Activated T-cell treated with anti-CD3 and anti-CD28 coated beads for 24 hours (primary cell): Measurements from ENCODE around the gene SORCS2.

Experiments
- DNase-seq: peaks from one replicate; pipeline ENCODE4 v3.0.0-alpha.2; 2020; ENCODE audit warnings: low read depth

Gene SORCS2

GRCh38 chr4:7224001-7224400 lies 31.7 kb downstream of the SORCS2 start:
- no peak for DNase-seq

DNA sequence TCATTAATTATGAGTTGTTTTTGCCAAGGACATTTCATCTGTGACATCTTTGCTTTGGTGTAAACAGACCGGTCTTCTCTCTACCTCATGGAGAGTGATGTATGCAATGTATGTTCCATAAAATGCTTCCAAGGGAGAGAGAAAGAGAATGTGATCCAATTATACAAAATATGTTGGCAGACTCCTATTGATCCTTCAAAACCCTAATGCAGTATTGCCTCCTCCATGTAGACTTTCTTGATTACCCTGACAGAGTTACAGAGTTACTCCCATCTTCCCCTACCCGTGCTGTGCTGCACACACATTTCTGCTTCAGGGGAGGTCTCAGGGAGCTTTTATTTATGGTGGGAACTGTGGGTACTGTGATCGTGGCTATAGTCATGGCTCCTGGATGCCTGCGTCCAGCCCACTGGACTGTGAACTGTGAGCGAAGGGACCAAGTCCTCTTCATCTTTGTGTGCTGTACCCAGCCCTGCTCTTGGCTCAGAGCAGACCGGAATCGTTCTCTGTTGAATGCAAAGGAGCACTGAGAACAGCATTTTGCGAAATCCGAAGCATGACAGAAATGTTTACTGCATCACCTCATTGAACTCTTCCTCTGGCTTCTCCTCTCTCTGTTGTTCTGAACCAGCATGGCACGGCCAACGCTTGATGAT lies 32.7 kb downstream of the SORCS2 start:
- no peak for DNase-seq

- no peak for DNase-seq
These were observed 34.1 kb downstream of the SORCS2 start for GRCh38 chr4:7226439-7226838.

- DNase-seq, result no peak
These were observed 34.7 kb downstream of the SORCS2 start for GRCh38 chr4:7227008-7227407.

DNA sequence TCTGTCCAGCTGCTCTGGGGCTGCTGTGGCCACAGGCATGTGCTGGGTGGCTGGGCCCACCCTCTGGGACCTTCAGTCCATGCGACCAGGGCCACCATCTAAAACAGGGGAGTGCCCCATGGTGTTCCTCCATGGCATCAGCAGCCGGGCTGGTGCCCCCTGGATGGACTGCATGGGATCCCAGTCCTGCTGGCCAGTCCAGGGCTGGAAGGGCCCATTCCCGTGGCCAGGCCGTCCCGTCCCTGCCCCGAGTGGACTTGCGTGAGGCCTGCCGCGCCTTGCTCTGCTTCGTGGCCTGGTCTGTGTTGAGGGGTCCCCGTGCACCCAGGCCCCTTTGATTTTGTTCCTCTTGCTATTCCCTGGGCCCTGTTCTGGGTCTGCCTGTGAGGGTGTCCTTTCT lies 36.4 kb downstream of the SORCS2 start:
- DNase-seq, result no peak

- no peak for DNase-seq
These were observed 39.8 kb downstream of the SORCS2 start for GRCh38 chr4:7232061-7232650.

DNA sequence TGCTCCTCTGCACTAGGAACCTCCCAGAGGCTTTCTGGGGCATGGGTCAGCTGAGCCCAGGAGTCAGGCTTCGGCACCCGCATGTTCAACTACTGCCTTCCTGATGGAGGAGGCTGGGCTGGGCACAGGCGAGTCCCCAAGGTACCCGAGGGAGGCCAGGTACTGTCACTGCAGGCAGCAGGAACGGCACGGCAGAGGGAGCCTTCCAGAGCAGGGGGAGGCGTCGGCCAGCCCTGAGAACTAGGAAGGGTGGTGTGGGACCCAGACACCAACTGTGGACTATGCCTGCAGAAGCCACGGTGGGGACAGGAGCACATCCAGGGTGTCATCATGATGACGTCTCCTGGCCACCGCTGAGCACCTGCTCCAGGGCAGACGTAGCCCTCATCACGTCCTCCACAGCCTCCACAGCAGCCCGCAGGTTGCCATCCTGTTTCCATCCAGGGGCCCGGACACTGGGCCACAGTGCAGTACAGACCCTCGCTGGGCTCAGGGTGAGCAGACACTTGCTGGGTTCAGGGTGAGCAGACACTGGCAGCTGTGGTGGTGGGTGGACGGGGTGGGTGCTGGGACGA lies 40.8 kb downstream of the SORCS2 start:
- no peak for DNase-seq

DNA sequence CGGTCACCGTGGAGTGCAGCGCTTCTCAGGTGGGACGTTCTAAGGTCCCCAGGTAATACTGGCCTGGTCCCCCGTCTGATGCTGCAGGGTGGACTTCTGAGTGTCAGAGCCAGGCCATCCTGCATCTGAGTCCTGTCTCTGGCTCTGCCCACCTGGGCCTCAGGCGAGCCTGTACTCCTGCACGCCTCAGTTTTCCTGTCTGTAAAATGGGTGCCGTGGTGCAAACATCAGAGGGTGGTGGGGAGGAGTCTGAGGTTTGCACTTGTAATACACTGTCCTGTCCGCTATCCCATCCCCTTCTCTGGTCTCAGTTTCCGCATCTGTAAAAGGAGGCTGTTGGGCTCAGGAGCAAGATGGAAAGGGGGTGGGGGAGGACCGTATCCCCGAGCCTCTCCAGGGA lies 41.3 kb downstream of the SORCS2 start:
- no peak for DNase-seq

DNA sequence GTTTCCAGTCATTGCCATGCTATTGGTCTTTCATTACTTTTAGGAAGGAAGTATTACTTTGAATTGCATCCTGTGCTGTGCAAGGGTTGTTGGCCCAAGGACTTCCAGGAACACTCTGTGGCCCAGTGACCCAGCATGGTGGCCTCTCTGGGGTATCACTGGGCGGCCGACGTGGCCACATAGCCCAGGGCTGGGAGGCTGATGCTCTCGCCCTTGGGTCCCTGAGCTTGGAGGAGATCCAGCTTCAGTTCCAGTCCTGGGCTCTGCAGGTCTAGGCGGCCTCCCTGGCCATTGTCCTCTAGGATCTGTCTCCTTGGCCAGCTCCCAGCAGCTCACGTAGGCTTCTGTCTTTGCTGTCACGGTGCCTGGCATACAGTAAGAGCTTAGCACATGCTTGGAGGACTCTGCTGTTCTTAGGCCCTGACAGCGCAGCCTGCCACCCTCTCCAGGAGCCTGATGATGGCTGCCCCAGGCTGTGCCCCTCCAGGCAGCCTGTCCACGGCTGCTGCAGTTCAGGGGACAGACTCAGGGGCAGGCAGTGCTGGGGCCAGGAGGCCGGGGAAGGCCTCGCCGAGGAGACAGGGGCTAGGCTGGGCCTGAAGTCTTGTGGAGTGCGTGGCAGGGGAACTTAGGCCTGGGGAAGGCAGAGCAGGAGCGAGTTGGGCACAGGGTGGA lies 42.2 kb downstream of the SORCS2 start:
- DNase-seq, result no peak

DNA sequence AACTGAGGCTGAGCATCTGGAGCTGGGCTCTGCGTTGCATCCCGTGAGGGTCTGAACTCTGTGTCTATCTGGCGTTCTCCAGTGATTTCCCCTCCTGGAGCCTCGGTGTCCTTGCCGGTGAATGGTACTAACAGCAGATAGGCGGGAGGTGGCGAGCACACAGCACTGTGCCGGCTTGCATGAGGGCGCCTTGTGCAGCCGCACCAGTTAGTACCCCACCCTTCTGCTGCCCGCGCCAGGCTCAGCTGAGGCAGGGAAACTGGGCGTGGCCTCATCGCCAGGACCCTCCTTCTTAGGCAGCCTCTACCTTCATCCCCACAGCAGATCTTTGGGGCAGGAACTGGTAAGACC lies 42.7 kb downstream of the SORCS2 start:
- DNase-seq, result no peak

DNA sequence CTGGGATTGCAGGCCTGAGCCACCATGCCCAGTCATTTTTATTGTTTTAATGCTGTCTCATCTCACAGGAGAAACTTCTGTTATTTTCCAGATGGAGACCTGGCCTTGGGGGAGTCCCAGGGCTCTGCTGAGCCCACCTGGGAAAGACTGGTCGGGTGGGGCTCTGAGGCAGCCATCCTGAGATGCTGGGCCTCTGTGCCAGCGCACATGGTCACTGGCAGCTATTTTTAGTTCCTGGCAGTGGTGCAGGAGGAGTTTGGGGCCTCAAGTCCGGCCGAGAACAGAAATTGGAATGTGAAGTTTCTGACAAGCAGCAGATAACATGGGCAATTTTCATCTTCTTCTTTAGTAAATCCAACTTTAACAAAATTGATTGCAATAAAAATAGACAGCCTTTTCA lies 44.5 kb downstream of the SORCS2 start:
- no peak for DNase-seq

GRCh38 chr4:7237873-7238272 lies 45.5 kb downstream of the SORCS2 start:
- DNase-seq, result no peak

DNA sequence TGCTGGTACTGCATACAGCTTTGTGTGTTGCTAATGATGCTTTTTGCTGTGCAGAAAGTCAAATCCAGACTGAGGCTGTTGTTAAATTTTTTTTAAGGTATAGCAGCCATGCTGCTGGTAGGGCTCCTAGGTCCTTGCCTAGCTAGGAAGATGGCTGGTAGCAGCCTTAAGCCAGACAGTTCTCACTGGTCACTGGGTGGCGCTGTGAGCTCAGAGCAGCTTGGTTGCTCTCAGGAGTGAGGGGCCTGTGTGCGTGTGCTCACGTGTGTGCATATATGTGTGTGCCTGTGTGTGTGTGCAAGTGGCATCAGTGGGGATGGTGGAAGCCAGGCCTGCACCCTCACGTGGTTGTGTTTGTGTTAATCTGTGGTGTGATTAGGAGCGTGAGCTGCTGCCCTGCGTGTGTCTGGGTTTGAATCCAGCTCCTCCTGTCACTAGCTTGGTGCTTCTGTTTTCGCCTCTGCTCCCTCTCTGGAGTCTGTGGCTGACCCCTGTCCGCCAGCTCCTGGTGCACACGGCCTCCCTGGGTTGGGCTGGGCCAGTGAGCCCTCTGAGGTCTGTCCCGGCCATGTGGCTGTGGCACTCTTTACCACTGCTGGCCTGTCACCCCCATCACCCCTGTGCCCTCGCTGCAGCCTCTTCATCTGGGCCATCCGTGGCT lies 46.1 kb downstream of the SORCS2 start:
- DNase-seq, result no peak

DNA sequence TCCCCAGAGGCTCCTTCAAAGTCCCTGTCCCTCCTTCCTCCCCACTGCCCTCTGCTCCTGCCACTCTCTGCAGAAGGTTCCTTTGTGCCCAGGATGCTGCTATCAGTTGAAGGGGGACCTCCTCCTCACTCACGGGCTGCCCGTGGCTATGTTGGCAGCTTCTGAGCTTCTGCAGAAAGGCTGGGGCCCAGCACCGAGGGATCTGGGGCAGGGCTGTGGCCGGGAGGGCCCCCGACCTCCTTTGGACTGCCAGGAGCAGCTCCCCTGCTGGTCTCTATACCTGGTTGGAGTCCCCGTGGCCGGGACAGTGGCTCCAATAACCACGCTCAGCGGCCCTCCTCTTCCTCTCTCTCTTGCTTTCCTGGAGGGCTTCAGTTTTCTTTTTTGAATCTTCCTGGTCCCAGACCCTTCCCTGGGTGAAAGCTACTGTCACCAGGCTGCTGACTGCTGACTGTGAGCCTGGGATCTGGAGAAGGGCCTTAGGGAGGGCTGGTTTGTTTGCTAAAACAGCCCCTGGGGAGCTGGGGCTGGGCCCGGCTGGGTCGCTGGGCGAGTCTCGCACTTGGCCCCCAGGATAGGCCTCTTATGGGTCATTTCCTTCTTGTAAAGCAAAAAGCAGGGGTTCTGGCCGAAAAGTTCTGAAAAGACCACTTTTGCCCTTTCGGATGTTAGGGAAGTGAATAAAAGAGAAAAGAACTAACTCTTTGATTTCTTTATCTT lies 46.9 kb downstream of the SORCS2 start:
- no peak for DNase-seq

DNA sequence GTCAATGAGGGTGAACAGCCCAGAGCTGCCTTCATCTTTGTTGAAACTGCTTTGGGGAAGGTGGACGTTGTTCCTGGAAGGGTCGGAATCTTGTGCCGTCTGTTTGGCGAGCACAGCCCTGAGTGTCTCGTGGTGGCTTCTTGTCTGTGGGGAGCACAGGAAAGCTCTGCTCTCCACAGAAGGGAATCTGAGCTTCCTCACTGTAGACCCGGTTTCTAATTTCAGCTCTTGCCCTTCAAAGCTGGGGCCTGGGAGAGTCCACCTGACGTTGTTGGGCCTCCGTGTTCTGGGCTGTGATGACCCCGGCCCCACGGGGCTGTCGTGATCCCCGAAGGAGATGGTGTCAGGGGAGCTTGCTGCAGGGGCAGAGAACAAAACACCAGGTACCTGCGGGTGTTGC lies 47.5 kb downstream of the SORCS2 start:
- DNase-seq, result no peak

DNA sequence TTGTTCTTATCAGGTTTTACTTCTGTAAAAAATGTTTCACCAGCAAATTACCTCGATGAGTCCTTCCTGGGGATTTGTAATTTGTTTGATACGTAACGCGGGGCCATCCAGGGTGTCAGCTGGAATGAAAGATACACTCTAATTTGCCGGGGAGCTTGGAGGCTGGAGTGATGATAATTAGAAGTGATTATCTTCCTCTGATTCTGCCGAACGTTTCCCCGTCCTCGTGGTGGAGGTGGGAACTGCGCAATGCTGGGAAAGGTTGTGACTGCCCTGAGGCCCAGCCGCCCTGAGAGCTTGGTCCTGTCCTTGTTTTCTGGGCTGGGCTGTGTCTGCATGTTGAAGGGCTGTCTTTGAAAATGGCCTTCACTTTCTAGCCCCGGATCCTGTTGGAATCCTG lies 48.0 kb downstream of the SORCS2 start:
- DNase-seq, result no peak

- DNase-seq, result no peak
These were observed 49.3 kb downstream of the SORCS2 start for GRCh38 chr4:7241597-7242125.

DNA sequence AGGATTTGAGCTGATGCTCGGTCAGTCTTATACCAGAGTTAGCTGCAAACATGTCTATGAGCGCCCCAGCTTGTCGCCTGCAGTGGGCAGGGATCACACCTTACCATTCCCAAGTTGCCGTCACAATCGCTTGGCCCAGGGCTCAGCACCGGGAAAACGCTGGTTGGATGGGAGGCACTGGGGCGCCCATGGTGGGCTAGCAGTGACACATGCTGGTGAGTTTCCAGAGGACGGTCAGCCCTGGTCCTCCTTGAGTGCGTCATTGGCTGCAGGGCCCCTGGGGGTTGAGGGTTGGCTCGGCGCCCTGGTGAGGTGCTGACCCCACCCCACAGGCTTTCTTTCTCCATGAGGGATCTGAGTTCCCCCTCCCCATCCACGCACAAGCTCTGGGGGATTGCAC lies 50.4 kb downstream of the SORCS2 start:
- DNase-seq, result no peak

GRCh38 chr4:7243609-7244330 lies 51.4 kb downstream of the SORCS2 start:
- no peak for DNase-seq

DNA sequence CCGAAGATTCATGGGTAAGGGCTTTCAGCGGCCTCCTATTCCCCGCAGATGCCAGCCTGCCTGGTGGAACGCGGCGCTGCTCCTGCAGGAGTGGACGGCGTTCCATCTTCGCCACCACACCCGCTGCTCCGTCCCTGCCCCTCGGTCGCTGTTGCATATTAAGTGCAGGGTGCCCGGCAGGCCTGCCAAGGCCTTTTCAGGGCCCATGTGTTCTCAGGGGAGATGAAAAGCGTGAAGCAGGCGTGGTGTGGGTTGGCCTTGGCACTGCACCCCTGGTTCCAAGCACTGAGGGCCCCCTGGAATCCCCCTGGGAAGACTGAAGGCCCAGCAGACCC lies 52.0 kb downstream of the SORCS2 start:
- DNase-seq, result no peak

DNA sequence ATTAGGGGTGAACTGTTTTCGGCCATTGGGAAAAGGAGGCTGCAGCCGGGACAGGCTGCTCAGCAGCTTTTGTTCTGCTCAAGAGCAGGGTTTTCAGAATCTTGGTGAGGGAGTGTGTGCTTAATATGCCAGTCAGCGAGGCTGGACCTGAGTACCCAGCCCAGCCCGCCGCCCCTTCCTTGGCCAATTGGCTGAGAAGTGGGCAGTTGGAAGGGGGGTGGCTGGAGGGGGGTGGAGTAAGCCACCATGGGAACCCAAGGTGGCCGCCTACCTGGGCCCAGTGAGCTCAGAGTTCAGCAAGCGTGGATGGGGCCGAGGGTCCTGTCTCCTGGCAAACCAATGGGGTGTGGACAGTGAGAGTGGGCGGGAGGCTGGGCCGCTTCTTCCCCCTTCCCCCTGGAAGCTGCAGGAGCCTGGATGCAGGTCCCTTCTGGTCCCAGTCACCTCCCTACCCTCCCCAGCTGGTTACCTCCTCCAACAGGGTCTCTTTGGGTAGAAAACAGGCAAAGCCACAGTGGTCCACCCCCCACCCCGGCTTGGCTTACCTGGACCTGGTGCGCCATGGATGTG lies 52.5 kb downstream of the SORCS2 start:
- DNase-seq, result no peak
